Measurements from ENCODE around the gene DNAJC6.
"Not testable (repeated sequence)": the region's sequence is repeated elsewhere in the genome, so short reads cannot be mapped to it uniquely, and the experiment has no call there.

The DNAJC6 gene

DNA sequence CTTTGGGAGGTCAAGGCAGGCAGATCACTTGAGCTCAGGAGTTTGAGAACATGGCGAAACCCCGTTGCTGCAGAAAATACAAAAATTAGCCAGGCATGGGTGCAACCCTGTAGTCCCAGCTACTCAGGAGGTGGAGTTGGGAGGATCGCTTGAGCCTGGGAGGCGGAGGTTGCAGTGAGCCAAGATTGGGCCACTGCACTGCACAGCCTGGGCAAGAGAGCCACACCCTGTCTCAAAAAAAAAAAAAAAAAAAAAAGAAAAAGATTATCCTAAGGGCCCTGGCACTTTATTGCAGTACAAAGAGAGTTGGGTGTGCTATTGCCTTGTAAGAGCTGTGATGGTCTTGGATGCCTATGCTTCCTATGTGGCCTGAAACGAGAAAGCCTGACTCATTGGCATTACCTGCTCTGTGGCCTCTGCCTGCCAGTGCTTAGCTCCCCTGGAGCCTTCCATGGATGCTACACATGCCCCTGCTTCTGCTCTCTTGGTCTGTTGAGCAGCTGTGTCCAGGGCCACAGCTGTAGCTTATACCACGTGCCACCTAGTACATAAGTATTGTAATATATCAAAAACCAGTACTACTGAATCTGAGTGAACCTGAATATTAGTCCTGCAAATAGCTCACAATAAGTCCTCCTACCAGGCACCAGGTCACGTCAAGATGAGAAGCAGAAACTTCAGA lies 45.8 kb downstream of the DNAJC6 start:
- DNase-seq (ENCODE audit: low read depth in 2 of 3, low spot score in 1 of 3): no peak

DNA sequence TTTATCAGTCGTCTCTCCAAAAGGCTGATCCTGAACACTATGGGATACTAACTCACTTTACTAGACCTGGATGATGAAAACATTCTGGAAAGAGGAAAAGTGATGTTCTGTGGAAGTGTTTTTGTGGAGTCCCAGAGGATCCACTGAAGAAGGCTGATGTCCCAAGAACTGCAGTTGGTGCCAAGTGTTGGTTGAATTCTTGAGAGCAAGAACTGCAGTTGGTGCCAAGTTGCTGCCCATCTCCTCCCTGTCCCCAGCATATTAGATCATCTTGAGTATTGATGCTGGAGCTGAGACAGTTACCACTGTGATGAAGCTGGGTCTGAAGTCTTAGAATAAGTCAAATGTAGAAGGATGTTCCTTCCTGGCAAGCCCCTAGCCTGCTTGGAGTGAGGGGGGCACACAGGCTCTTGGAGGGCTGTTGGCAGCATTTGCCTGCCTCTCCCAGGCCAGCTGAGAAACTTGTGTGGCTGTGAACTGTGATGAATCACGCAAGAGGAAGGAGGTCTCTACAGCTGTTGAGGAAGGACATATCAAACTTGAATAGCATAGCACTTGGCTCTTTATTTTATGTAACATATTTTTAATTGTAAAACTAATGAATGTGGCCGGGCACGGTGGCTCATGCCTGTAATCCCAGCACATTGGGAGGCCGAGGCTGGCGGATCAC lies 48.1 kb downstream of the DNAJC6 start:
- no peak for DNase-seq (ENCODE audit: low read depth in 2 of 3, low spot score in 1 of 3)

DNA sequence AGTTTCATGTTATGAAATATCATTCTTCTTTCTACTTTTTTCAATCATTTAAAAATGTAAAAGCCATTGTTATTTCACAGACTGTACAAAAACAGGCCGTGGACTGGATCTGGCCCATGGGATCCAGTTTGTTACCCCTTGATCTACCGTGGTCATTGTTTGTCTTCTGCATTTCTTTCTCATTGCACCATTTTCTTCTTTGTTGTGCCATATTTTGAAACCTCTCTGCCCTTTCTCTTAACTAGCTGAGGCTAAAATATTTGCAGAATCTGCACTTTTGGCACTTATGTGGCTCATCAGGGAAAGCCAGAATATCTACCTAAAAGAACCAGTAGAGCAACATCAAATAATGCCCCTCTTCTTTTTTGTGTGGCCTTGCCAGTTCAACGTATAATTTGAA lies 50.5 kb downstream of the DNAJC6 start:
- DNase-seq (ENCODE audit: low read depth in 2 of 3, low spot score in 1 of 3): no peak

DNA sequence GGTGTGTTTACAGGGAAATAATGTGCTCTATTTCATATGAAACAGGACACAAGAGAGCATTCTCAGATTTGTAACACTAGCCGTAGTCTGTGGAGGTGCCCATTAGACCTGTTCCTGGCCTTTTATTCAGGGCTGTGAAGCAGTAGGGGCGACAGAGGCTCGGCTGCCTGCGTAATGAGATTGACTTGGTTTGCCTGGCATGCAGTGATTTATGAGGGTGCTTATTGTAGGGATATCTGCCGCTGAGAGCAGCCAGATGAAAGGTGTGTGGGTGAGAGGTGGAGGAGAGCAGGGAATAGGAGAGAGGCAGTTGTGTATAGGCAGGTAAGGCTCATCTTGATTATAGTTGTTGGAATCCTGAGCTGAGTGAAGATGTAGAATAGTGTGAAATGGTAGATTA lies 51.3 kb downstream of the DNAJC6 start:
- DNase-seq (ENCODE audit: low read depth in 2 of 3, low spot score in 1 of 3): no peak

GRCh38 chr1:65362545-65362944 lies 53.2 kb downstream of the DNAJC6 start:
- DNase-seq (ENCODE audit: low read depth in 2 of 3, low spot score in 1 of 3): no peak

DNA sequence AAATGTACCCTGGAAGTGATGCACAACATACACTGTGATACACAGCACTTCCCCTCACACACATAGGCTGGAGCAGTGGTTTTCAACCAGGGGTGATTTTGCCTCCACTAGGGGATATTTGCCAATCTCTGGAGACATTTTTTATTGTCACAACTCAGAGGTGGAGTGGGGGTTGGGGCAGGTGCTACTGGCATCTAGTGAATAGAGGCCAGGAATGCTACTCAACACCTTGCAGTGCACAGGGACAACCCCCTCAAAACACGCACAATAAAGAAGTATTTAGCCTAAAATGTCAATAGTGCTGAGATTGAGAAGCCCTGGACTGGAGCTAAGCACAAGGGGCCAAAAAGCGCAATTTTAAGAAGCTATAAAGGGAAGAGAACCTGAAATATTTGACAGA lies 54.1 kb downstream of the DNAJC6 start:
- DNase-seq (ENCODE audit: low read depth in 2 of 3, low spot score in 1 of 3): no peak

GRCh38 chr1:65368403-65368802 lies 59.1 kb downstream of the DNAJC6 start:
- no peak for DNase-seq (ENCODE audit: low read depth in 2 of 3, low spot score in 1 of 3)

DNA sequence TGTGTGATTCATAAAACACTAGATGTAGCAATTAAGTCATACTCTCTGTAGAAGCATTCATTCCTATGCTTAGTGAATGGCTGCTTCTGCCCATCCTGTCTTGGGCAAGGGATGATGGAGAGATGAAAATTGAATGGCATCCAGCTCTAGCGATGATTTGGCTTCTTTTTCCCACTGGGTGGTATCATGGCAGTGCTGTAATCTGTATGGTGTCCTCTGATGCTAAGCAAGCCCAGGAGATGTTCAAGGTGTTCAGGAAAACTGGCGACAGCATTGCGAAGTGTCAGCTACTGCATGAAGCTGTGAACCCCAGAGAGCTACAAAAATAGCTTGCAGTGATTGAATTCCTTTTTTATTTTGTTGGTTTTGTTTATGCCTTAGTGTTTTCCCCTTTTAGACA lies 62.2 kb downstream of the DNAJC6 start:
- no peak for DNase-seq (ENCODE audit: low read depth in 2 of 3, low spot score in 1 of 3)

- DNase-seq (ENCODE audit: low read depth in 2 of 3, low spot score in 1 of 3): no peak
These were observed 63.2 kb downstream of the DNAJC6 start for GRCh38 chr1:65372557-65372956.

- no peak for DNase-seq (ENCODE audit: low read depth in 2 of 3, low spot score in 1 of 3)
These were observed 68.3 kb downstream of the DNAJC6 start for GRCh38 chr1:65377496-65378246.

DNA sequence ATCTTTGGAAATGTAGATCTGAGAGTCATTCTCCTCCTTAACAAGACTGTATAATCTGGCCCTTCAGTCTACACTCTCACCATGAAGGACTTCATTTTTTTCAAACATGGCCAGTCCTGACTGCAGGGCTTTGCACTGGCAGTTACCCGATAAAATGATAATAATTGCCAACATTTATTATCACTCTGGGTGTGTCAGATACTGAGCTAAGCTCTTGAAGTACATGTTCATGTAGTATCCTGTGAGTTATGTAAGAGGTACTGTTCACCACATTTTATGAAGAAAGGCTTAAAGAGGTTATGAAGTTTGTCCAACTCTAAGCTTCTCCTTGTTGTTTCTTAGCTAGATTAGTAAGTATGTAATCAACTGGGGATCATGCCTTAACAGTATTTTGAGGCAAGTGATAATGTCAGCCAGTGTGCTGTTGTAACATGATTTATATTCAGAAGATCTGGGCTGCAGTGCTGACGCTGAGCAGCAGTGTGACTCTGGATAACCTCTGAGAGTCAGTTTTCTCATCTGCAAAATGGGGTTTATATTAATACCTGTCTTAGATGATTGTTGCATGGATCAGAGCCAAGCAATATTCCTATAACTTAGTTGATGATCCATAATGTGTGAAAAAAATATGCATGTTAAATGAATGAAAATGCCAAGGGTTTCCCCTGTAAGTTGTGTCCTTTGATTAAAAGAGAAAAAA lies 69.1 kb downstream of the DNAJC6 start:
- DNase-seq (ENCODE audit: low read depth in 2 of 3, low spot score in 1 of 3): no peak

DNA sequence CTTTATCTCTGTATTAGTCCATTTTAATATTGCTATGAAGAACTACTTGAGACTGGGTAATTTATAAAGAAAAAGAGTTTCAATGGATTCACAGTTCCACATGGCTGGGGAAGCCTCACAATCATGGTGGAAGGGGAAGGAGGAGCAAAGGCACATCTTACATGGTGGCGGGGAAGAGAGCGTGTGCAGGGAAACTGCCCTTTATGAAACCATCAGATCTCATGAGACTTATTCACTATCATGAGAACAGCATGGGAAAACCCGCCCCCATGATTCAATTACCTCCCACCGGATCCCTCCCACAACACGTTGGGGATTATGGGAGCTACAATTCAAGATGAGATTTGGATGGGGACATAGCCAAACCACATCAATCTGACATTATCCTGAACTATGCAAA lies 75.1 kb downstream of the DNAJC6 start:
- DNase-seq (ENCODE audit: low read depth in 2 of 3, low spot score in 1 of 3): not testable (repeated sequence)

DNA sequence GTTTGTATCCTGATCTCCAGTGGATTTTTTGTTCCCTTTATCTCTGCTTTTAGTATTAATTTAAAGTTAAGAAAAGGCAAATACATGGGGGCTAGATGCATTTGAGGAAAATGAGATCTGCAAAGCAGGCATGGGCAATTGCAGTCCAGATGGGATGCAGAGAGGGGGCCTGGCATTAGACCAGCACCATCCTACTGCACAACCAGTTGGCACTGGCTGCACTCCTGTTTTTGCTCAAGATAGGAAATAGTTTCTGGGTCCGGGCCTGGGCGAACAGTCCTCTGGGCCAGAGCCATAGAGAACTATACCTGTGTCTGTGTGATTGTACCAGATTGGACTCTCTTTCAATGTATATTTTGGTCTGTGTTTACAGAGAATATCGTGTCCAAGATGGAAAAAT lies 77.1 kb downstream of the DNAJC6 start:
- DNase-seq (ENCODE audit: low read depth in 2 of 3, low spot score in 1 of 3): no peak

- no peak for DNase-seq (ENCODE audit: low read depth in 2 of 3, low spot score in 1 of 3)
These were observed 78.5 kb downstream of the DNAJC6 start for GRCh38 chr1:65387821-65388220.

DNA sequence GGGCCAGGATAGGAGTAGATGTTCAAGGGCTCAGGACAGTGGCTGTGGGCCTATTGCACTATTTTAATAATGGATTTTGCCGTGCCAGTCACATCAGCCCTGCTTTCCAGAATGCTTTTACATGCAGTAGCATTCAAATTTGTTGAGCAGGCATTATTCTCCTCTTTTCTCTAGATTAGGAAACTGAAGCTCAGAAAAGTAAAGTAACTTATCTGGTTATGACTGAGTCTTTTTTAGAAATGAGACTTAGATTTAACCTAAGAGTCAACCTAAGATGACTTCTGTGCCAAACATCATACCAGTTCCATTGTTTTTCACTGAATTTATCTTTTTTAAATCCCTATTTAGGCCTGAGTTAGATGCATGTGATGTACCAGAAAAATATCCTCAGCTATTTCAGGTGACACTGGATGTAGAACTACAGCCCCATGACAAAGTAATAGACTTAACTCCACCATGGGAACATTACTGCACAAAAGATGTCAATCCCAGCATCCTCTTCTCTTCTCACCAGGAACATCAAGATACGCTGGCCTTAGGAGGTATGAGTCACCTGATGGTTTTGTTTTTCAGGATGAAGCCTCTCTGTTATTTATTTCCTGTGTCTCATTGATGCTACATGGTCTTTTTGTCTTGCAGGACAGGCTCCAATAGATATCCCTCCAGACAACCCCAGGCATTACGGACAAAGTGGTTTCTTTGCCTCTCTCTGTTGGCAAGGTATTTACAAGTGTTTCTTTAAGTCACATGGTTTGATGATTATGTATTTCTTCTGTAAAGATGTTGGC lies 79.8 kb downstream of the DNAJC6 start:
- no peak for DNase-seq (ENCODE audit: low read depth in 2 of 3, low spot score in 1 of 3)

DNA sequence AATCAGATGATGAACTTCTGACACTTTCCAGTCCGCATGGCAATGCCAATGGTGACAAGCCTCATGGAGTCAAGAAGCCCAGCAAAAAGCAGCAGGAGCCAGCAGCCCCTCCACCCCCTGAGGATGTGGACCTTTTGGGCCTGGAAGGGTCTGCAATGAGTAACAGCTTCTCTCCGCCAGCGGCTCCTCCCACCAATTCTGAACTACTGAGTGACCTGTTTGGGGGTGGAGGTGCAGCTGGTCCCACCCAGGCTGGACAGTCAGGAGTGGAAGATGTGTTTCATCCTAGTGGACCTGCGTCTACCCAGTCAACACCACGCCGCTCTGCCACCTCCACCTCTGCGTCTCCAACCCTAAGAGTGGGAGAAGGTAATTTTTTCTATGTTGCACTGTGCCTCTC lies 83.2 kb downstream of the DNAJC6 start:
- DNase-seq (ENCODE audit: low read depth in 2 of 3, low spot score in 1 of 3): no peak

DNA sequence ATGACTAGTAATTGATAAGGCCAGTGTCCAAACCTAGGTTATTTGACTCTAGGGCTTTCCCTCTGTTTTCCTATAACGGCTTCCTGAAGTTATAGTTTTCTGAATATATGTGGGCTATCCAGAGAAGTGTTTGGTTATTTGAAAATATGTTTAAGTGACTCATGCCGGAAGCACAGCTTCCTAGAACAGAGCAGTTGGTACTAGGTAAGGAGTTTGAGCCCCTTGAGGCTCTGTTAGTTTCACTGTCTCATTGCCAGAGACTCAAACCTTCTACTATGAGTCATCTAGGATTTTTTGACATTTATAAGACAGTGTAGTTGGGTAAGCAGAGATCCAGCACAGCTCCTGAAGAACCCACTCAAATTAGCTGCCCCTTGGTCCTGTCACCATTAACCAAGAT lies 84.0 kb downstream of the DNAJC6 start:
- DNase-seq (ENCODE audit: low read depth in 2 of 3, low spot score in 1 of 3): peak in 1 of 3 donors; percentile 20

- no peak for DNase-seq (ENCODE audit: low read depth in 2 of 3, low spot score in 1 of 3)
These were observed 84.6 kb downstream of the DNAJC6 start for GRCh38 chr1:65393928-65394327.

- no peak for DNase-seq (ENCODE audit: low read depth in 2 of 3, low spot score in 1 of 3)
These were observed 86.7 kb downstream of the DNAJC6 start for GRCh38 chr1:65395887-65396612.

DNA sequence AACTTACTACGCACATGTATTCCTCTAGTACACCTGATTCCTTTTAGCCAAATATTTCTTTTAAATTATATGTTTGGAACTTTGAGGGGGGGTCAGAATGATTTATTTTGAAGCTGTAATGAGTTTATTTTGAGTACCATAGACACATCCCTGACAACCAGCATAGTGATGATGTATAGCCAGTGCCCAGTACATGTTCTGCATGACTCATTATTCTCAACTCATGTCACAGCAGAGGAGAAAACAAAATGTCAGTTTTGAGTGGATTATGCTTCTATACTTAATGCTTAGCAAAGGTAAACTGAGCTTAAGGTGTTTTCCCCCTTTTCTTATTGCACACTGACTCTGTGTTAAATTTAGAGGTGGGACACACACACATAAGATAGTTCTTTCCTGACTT lies 88.7 kb downstream of the DNAJC6 start:
- no peak for DNase-seq (ENCODE audit: low read depth in 2 of 3, low spot score in 1 of 3)

Data from stimulated activated CD4-positive, alpha-beta T cell treated with anti-CD3 and anti-CD28 coated beads, Interleukin-12 subunit alpha, Interleukin-12 subunit beta, amount 100 ng/mL, for 48 hours (primary cell).